Measurements from ENCODE around the gene DOK7.
A peak's percentile ranks its signal among the peaks of the same experiment; 100 is the strongest.

Gene DOK7

DNA sequence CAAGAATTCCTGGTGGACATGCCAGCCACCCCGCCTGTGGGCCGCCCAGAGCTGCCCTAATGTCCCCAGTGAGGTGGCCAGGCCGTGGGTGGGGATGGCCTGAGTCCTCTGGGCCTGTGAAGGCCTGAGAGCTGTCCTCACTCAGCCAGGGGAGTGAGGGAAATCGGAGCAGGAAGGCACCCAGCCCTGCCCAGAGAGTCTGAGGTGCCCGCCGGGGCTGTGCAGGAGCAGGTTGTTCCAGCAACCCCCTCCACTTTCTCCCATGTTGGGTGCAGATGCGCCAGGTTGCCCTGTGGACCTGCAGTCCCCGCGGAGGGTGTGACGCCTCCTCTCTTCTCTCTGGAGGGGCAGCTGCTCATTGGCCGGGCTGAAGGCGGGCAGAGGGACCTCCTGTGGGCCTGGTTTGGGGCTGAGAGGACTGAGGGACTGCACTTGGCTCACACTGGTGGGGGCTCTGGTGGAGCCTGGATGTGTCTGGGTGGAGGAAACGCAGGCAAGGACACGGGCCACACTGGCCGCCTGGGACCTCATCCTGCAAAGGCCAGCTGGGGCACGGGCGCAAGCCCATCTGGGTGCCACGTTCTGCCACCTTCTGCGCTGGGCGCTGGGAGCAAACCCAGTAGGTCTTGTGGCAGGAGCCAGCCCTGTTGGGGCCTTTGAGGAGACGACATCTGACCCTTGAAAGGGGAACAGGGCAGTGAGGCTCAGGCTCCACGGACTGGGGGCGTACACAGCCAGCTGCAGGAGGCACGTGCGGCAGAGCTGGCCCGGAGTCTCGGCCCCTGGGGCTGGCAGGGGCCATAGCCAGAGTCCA, 14.0 kb downstream of the DOK7 start:
- no peak for DNase-seq

DNA sequence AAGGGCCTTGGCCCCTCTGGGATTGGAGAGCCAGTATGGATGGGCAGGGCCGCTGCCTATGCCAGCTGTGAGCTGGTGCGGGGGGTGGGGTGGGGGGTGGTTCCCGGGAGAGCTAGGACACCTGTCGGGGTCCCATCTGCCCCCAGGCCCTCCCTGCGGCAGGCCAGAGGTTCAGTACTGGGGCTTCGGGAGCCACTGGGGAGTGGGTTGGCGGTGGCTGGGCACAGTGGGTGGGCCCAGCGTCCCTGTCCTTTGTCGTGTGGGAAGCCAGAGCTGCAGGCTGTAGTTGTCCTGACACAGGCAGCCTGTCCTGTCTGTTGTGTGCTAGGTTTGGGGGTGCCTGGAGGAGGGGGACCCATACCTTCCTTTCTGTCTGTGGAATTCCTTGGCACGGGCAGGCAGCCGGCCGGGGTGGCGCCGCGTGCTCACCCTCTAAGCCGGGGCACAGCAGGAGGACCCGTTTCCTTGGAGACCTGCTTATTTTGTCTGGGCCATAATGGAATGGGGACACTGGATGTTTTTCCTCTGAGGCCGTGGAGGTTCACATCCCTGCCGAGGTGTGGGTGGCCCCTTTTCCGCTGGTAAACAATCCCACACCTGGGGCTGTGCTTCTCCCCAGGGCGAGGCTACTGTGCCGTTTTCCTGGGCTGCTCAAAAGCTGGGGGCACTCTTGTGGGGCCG, 14.8 kb downstream of the DOK7 start:
- no peak for DNase-seq

GRCh38 chr4:3478446-3479357, 15.6 kb downstream of the DOK7 start:
- DNase-seq, result no peak

- DNase-seq, result no peak
Observed at GRCh38 chr4:3479358-3480101, 16.4 kb downstream of the DOK7 start.

- peak; percentile 73 for DNase-seq
Observed at GRCh38 chr4:3480528-3481112, 17.5 kb downstream of the DOK7 start.

- DNase-seq, result no peak
Observed at GRCh38 chr4:3481113-3481531, 18.0 kb downstream of the DOK7 start.

DNA sequence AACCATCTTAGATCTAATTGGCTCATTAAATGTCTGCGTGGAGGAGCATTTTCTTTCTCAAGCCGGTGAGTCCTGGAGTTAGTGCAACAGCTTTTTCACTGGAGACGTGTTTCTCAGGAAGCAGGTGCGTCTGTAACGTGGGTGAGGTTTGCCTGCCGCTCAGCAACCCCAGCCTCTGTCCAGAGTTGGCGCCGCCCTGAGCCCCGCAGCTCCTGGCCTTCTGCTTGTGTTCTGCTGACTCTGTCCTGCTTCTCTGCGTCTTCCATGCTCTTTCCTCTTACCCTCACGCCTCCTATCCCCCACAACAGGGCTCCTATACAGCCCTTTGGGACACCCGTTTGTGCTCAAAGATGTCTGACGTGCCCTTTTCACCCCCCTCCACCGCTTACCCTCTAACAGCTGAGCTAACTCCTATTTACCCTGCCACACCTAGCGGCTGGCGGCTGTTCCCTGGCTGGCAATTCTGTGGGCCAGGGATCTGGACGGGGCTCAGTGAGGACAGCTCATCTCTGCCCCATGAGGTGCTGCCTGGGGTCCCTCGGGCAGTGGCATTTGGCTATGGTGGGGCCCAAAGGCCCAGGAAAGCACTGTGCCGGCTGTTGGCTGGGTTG, 18.8 kb downstream of the DOK7 start:
- DNase-seq, result no peak

- no peak for DNase-seq
Observed at GRCh38 chr4:3482707-3483106, 19.6 kb downstream of the DOK7 start.

- no peak for DNase-seq
Observed at GRCh38 chr4:3483471-3483921, 20.4 kb downstream of the DOK7 start.

GRCh38 chr4:3484057-3484973, 21.2 kb downstream of the DOK7 start:
- DNase-seq, result no peak

DNA sequence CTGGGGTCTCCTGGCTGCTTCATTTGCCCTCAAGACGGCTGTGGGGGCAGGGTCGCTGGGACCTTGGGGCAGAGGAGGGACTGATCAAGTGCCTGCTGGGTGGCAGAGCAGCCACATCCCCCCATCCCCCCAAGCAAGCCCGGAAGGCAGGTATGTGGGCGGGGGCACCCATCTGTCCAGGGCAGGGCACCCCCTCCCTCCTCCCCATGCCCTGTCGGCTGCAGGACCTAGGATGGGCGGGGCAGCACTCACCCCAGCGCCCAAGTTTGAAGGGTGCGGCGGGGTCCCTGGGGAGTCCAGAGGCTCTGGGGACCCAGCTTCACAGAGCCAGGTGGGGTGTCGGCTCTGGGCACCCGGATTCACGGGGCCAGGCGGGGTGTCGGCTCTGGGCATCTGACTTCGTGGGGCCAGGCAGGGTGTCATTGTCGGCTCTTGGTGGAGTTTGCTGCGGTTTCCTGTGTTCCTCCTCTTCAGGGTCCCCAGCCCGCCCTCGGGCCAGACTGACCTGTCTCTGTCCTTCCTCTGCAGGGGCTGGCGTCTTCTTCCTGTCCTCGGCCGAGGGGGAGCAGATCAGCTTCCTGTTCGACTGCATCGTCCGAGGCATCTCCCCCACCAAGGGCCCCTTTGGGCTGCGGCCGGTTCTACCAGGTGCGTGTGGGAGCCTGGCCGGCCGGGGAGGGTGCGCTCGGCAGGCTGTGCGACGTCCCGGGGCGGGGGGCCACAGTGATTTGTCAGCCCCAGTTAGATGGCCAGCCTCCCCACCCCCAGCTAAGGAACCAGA, 22.1 kb downstream of the DOK7 start:
- DNase-seq, result no peak

DNA sequence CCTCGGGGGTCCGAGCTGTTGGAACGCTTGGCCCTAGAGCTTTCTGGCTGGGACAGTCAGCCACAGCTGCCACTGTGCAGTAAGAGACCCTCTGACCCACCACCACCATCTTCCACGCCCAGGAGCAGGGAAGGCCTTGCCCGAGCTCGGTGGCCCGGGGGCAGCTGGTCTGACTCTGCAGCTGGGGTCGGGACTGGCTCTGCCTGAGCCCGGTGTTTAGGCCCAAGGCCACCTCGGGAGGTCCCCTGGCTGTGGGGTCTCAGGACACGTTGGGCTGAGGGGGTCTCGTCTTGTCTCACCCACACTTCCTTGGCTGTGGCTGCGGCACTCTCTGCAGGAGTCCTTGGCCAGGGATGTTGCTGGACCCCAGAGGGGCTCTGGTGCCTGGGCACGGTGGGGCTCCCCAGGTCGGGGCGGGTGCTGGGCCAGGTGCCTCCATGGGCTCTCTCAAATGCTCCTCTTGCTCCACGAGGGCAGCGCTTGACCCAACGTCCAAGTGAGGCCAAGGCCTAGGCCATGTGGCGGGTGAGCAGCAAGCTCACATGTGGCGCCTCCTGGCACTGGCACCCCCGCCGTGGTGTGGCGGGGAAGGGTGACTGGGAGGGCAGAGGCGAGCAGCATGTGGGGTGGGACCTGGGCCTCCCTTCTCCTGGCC, 22.9 kb downstream of the DOK7 start:
- DNase-seq, result no peak

DNA sequence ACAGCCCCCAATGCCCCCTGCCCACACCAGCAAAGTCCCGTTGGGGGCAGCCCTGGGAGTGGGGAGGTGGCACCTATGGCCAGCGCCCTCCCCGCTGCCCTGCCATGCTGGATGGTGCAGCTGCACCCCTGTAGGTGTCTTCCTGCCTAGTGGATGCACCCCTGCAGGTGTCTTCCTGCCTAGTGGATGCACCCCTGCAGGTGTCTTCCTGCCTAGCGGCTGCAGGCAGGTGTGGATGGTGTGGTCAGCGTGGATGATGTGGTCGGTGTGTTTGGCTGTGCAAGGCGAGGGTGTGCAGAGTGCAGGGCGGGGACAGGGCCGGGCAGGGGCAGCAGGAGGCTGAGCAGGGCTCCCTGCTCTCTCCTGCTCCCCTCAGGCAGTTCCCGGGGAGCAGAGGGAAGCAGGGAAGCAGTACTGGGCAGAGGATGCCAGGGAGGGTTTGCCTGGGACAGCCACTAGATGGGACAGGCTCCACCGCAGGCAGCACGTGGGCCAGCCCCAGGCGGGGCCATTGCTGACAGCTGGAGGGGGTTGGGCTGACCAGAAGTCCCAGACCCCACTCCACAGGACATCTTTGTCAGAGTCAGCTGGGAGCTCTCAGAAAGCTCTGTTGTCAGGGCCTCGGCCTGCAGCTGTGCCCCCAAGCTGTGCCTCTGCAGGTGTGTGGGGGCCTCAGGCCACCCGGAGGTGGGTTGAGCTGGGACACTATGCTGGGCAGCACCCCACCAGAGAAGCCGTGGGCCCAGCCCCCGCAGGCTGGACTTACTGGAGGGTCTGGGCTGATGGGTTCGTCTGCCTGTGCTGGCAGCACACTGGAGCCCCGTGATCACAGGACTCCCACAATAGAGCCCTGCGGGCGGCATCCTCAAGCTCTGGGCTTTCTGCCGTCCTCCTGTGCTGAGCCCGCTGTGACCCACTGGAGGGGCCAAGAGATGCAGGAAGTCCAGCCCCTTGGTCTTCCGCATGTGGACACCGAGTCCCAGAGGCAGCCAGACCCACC, 23.7 kb downstream of the DOK7 start:
- no peak for DNase-seq

DNA sequence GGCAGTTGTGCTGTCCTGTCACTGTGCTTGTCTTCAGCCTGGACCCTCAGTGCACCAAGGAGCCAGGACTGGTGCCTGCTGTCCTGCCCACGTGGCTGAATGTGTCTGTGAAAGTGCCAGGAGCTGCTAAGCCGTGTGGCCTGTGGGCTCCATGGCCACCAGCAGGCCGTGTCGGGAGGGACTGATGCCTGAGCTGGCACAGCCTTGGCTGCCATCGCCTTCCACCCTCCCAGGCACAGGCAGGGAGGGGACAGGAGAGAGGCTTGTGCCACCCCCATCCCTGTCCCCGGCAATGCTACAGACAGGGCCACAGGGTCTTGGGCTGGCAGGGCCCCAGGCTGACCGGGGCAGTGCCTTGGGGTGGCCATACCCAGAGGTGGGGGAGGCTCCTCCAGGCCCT, 24.8 kb downstream of the DOK7 start:
- no peak for DNase-seq

DNA sequence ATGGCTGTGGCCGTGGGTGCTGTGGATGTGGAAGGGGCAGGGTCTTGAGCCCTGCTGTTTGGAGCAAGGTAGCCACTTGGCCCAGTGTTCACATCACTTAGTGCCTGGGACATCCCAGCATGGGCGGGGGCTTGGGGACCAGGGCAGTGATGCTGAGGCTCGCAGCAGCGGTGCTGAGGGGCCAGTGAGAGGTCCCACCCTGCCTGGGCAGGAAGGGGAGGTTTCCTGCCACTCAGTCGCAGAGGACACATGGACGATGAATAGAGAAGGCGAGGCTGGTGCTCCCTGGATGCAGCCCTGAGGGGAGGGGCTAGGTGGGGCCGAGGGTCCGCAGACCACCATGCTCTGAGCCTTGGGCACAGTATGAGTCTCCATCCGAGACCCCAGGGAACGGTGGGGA, 25.7 kb downstream of the DOK7 start:
- DNase-seq, result no peak

GRCh38 chr4:3489451-3489962, 26.4 kb downstream of the DOK7 start:
- DNase-seq, result no peak

GRCh38 chr4:3491681-3492405, 28.7 kb downstream of the DOK7 start:
- DNase-seq, result no peak

Data from activated CD4-positive, alpha-beta T cell treated with anti-CD3 and anti-CD28 coated beads, Interleukin-2, amount 50 U/mL, for 1 hour (primary cell).